Vagina (tissue), 2 donors: ENCODE data around the gene DEDD. TPM values are rescaled to one million over a fixed set of nuclear protein-coding genes. Genes with fewer than 3 reads are reported as not detected.

Experiments
- DNase-seq, 2 donors: peaks; one replicate each; pipeline ENCODE4 v3.0.0-alpha.2; 2017; ENCODE audit errors: extremely low spot score in 2 of 2
- H3K27ac ChIP-seq: fragments of 200-600 bp; sonication (generic); one replicate; pipeline ENCODE4 v1.5.1; 2019
- H3K27me3 ChIP-seq: fragments of 200-600 bp; sonication (generic); one replicate; pipeline ENCODE4 v1.5.1; 2019
- H3K36me3 ChIP-seq, 2 donors: fragments of 200-600 bp; sonication (generic); one replicate each; pipeline ENCODE4 v1.5.1; 2017 to 2019
- H3K4me1 ChIP-seq: fragments of 200-600 bp; sonication (generic); one replicate; pipeline ENCODE4 v1.5.1; 2019
- H3K4me3 ChIP-seq, 2 donors: fragments of 200-600 bp; sonication (generic); 1 replicate in 1 of 2; 2 replicates in 1 of 2; pipeline ENCODE4 v1.5.1; 2016 to 2019
- H3K9me3 ChIP-seq: fragments of 200-600 bp; sonication (generic); one replicate; pipeline ENCODE4 v1.5.1; 2019
- POLR2A ChIP-seq, 2 donors: fragments of 450-650 bp; IDR thresholded peaks; one replicate each; pipeline ENCODE4 v1.6.1; 2017; ENCODE audit warnings: antibody characterized with exemption in 2 of 2, mild to moderate bottlenecking in 2 of 2, moderate library complexity in 2 of 2
- POLR2AphosphoS5 ChIP-seq, 2 donors: sonication (generic); formaldehyde crosslinking; IDR thresholded peaks; one replicate each; pipeline ENCODE4 v1.9.0; 2017; ENCODE audit warnings: antibody characterized with exemption in 2 of 2, mild to moderate bottlenecking in 2 of 2, low read depth in 1 of 2; ENCODE audit not compliant: insufficient read depth in 1 of 2
- intact Hi-C: fragments of 100-400 bp; cut with DNase I; formaldehyde crosslinking; loops from one replicate; pipeline ENCODE4 v1.15.1; 2023
- total RNA-seq: library from RNA; depleted of rRNA; stranded (reverse); fragments of >200 nt; gene quantifications from one replicate; pipeline ENCODE4 v1.2.3, GENCODE V29; 2016
- TF ChIP-seq, protein P1 (sequence below), 3 experiments: fragments of 450-650 bp in 2 of 3; fragments of 200-600 bp in 1 of 3; sonication (generic) in 1 of 3; IDR thresholded peaks; one replicate each; pipeline ENCODE4 v1.5.1; 2017 to 2019; ENCODE audit warnings: antibody characterized with exemption in 3 of 3, mild to moderate bottlenecking in 2 of 3, moderate library complexity in 2 of 3

DEDD gene
- total RNA-seq, 1 donor from 2014 or later, result 42.0 TPM

DNA sequence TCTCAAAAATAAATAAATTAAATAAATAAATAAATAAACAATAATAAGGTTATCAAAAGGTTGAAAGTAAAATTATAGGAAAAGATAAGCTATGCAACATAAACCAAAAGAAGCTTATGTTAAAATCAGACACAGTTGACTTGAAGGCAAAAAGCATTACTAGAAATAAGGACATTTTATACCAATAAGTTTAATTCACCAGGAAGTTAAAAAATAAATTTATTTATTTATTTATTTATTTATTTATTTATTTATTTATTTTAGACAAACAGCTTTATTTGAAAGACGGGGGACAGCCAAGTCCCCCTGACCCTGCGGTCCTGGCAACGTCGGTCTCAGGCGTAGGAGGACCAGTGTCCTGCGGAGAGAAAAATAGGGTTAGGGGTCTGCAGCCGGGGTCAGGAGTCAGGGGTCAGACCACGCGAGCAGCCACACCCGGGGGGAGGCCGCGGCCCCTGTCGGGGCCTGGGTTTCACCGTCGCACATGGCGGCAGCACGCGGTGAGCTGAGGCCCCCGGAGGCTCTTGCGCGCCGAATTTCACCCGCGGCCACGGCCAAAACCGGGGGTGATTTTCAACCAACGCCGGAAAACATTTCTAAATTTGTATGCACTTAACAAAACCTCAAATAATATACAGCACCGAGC lies 8.4 kb upstream of the DEDD start:
- H3K27me3 ChIP-seq, result no peaks in the 10 kb centered on the region
- no peaks in the 10 kb centered on the region for H3K4me1 ChIP-seq
- TF ChIP-seq, protein P1, sequence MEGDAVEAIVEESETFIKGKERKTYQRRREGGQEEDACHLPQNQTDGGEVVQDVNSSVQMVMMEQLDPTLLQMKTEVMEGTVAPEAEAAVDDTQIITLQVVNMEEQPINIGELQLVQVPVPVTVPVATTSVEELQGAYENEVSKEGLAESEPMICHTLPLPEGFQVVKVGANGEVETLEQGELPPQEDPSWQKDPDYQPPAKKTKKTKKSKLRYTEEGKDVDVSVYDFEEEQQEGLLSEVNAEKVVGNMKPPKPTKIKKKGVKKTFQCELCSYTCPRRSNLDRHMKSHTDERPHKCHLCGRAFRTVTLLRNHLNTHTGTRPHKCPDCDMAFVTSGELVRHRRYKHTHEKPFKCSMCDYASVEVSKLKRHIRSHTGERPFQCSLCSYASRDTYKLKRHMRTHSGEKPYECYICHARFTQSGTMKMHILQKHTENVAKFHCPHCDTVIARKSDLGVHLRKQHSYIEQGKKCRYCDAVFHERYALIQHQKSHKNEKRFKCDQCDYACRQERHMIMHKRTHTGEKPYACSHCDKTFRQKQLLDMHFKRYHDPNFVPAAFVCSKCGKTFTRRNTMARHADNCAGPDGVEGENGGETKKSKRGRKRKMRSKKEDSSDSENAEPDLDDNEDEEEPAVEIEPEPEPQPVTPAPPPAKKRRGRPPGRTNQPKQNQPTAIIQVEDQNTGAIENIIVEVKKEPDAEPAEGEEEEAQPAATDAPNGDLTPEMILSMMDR (IDR thresholded peaks at IDR 0.05), result no peak
- TF ChIP-seq POLR2AphosphoS5 (IDR thresholded peaks at IDR 0.05; ENCODE audit: insufficient read depth in 1 of 2, low read depth in 1 of 2) (no peak), POLR2A (IDR thresholded peaks at IDR 0.05) (no peak)
- H3K9me3 ChIP-seq, result no peaks in the 10 kb centered on the region
- no peak for DNase-seq
- no peaks in the 10 kb centered on the region for H3K36me3 ChIP-seq
- H3K4me3 ChIP-seq, result no peak overlapping the region
- H3K27ac ChIP-seq, result no peak overlapping the region
- intact Hi-C loops, result no loop called here

DNA sequence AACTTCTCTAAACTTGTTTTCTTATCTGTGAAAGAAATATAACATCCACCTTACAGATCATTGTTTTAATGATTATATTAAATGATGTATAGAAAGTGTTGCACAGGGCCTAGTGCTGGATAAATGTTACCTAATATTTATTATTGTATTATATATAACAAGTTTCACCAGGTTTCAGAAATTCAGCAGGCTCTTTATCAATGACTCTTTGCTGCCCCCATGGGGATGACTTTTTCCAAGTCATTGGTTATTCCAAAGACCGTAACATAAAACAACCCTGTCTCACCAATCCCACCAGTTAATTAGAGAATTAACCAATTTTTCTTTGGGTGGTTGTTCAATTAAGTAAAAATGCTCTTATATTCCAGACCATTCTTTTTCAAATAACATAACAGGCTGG lies 7.3 kb upstream of the DEDD start:
- H3K4me3 ChIP-seq, result no peak overlapping the region
- no peak for TF ChIP-seq POLR2A (IDR thresholded peaks at IDR 0.05)
- TF ChIP-seq, protein P1 (IDR thresholded peaks at IDR 0.05), result peak in 2 of 3 experiments; percentile 4 to 23
- TF ChIP-seq POLR2AphosphoS5 (IDR thresholded peaks at IDR 0.05; ENCODE audit: insufficient read depth in 1 of 2, low read depth in 1 of 2), result no peak
- intact Hi-C loops, result no loop called here
- no peaks in the 10 kb centered on the region for H3K27me3 ChIP-seq
- H3K36me3 ChIP-seq, result no peaks in the 10 kb centered on the region
- no peak overlapping the region for H3K27ac ChIP-seq
- no peak for DNase-seq
- no peaks in the 10 kb centered on the region for H3K4me1 ChIP-seq
- H3K9me3 ChIP-seq, result no peaks in the 10 kb centered on the region

DNA sequence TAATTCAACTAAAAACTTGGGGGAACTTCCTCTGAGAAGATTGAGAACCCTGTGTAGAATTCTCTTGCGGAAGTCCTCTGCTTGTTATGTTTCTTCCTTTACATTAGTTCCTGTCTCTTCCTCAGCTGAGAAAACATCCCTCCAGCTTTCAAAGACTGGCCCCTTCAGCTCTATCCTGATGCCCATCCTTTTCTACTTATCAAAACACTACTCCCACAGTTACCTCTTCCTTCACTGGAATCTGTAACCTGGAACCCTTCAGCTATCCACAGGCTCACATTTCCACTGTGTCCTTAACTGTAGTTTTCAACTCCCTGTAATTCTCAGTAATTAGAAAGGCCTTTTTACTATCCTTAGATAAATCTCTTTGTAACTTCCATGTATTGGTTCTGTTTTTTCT lies 6.0 kb upstream of the DEDD start:
- H3K27ac ChIP-seq, result no peak overlapping the region
- H3K4me1 ChIP-seq, result peaks cover 9% of the 10 kb centered on the region
- H3K36me3 ChIP-seq, result no peaks in the 10 kb centered on the region
- no peak overlapping the region for H3K4me3 ChIP-seq
- H3K9me3 ChIP-seq, result no peaks in the 10 kb centered on the region
- intact Hi-C loops, result no loop called here
- no peaks in the 10 kb centered on the region for H3K27me3 ChIP-seq
- DNase-seq, result no peak
- TF ChIP-seq POLR2A (IDR thresholded peaks at IDR 0.05) (no peak), POLR2AphosphoS5 (IDR thresholded peaks at IDR 0.05; ENCODE audit: insufficient read depth in 1 of 2, low read depth in 1 of 2) (no peak)
- TF ChIP-seq, protein P1 (IDR thresholded peaks at IDR 0.05), result no peak

DNA sequence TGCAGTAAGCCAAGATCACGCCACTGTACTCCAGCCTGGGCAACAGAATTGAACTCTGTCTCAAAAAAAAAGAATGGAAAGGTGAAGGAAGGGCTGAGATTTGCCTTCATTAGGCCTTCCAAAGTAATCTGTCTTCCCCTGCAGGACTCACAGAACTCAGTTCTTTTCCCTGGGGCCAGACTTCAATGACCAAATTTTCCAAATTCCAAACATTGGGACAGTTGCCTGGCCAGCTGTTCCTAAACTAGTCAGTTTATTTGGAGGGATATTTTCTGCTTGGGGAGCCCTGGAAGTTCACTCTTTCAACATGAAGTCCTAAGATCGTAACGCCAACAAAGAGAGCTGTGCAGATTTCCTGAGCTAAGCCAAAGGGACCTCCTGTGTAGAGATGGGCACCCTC lies 5.4 kb upstream of the DEDD start:
- Histone ChIP-seq H3K27me3 (no peaks in the 10 kb centered on the region), H3K27ac (no peak overlapping the region), H3K36me3 (no peaks in the 10 kb centered on the region), H3K4me3 (no peak overlapping the region), H3K9me3 (no peaks in the 10 kb centered on the region), H3K4me1 (peaks cover 11% of the 10 kb centered on the region)
- intact Hi-C loops, result no loop called here
- no peak for TF ChIP-seq POLR2AphosphoS5 (IDR thresholded peaks at IDR 0.05; ENCODE audit: insufficient read depth in 1 of 2, low read depth in 1 of 2)
- no peak for TF ChIP-seq POLR2A (IDR thresholded peaks at IDR 0.05)
- TF ChIP-seq, protein P1 (IDR thresholded peaks at IDR 0.05), result no peak
- no peak for DNase-seq

DNA sequence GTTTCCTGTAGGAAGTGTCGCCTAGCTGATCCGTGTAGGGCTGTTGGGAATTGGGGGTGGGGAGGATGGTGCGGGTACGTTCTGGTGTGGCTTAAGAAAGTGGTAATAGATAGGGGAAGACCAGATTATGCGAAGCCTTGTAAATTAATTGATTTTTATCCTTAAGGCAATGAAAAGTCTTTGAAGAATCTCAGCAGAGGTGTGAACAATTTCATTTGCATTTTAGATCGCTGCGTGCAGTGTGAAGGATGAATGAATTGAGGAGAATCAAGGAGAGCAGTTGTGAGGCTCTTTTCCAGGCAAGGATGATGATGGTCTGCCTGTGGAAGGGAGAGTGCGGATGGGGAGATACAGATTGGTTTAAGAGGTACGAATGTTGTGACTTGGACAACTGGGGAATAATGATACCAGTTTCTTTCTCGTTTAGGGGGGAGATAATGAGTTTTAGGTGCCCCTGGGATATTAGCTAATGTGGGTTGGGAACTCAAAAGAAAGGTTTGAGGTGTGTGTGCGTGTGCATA lies 813 bp upstream of the DEDD start:
- Histone ChIP-seq H3K4me3 (peak overlapping the region; percentile 59 to 73), H3K4me1 (peaks cover 47% of the 10 kb centered on the region), H3K36me3 (peaks cover 0 to 12% of the 10 kb centered on the region in 2 donors), H3K9me3 (no peaks in the 10 kb centered on the region), H3K27ac (peak overlapping the region; percentile 96), H3K27me3 (no peaks in the 10 kb centered on the region)
- DNase-seq, result no peak
- peak in 1 of 2 donors; percentile 2 for TF ChIP-seq POLR2AphosphoS5 (IDR thresholded peaks at IDR 0.05; ENCODE audit: insufficient read depth in 1 of 2, low read depth in 1 of 2)
- TF ChIP-seq, protein P1 (IDR thresholded peaks at IDR 0.05), result no peak
- no peak for TF ChIP-seq POLR2A (IDR thresholded peaks at IDR 0.05)
- intact Hi-C loops, result no loop called here
